ENCODE data around the gene GNG4.

The GNG4 gene

GRCh38 chr1:235644693-235645305 is 4.8 kb downstream of the GNG4 start:
- in situ Hi-C loops (cut with HindIII; ENCODE audit: low sequenced_read_pairs), result no loop called here
- DNase-seq (ENCODE audit: low read depth, low spot score), result no peak
- H3K4me3 ChIP-seq (ENCODE audit: low read depth, low read length), result no peak overlapping the region
- no peak for TF ChIP-seq CTCF (IDR thresholded peaks at IDR 0.05; ENCODE audit: low read depth, low read length)

- no peak for DNase-seq (ENCODE audit: low read depth, low spot score)
- no peak for TF ChIP-seq CTCF (IDR thresholded peaks at IDR 0.05; ENCODE audit: low read depth, low read length)
- in situ Hi-C loops (cut with HindIII; ENCODE audit: low sequenced_read_pairs), result no loop called here
- no peak overlapping the region for H3K4me3 ChIP-seq (ENCODE audit: low read depth, low read length)
Observed at GRCh38 chr1:235643837-235644692, 5.5 kb downstream of the GNG4 start.

GRCh38 chr1:235642943-235643371 is 6.6 kb downstream of the GNG4 start:
- no peak for TF ChIP-seq CTCF (IDR thresholded peaks at IDR 0.05; ENCODE audit: low read depth, low read length)
- H3K4me3 ChIP-seq (ENCODE audit: low read depth, low read length), result no peak overlapping the region
- no peak for DNase-seq (ENCODE audit: low read depth, low spot score)
- in situ Hi-C loops (cut with HindIII; ENCODE audit: low sequenced_read_pairs), result no loop called here

GRCh38 chr1:235642011-235642942 is 7.3 kb downstream of the GNG4 start:
- no peak overlapping the region for H3K4me3 ChIP-seq (ENCODE audit: low read depth, low read length)
- no peak for TF ChIP-seq CTCF (IDR thresholded peaks at IDR 0.05; ENCODE audit: low read depth, low read length)
- in situ Hi-C loops (cut with HindIII; ENCODE audit: low sequenced_read_pairs), result no loop called here
- peak; percentile 61 for DNase-seq (ENCODE audit: low read depth, low spot score)

- no peak for TF ChIP-seq CTCF (IDR thresholded peaks at IDR 0.05; ENCODE audit: low read depth, low read length)
- no peak overlapping the region for H3K4me3 ChIP-seq (ENCODE audit: low read depth, low read length)
- in situ Hi-C loops (cut with HindIII; ENCODE audit: low sequenced_read_pairs), result no loop called here
- DNase-seq (ENCODE audit: low read depth, low spot score), result no peak
Observed at GRCh38 chr1:235640580-235640979, 9.0 kb downstream of the GNG4 start.
